ENCODE data around the gene CDK5RAP1. TPM values are rescaled to one million over a fixed set of nuclear protein-coding genes. Genes with fewer than 3 reads are reported as not detected.

The CDK5RAP1 gene
- total RNA-seq, 1 donor from 2014 or later = 58.3 TPM

DNA sequence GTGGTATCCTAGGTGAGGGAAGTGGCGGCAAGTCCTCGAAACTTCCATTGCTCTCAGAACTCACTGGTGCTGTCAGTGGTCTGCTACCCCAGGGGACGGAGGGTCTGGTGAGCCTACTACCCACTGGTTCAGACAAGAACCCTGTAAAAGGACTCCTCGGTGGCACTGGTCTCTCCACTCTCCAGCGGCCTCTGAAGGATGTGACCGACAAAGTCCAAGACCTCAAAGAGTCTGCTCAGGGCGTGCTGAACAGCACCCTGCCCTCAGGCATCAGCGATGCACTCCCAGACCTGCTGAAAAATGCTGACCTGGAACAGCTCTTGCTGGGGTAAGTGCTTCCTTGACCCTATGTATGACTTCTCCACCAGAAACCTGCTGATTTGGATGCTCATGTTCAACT lies 51.8 kb downstream of the CDK5RAP1 start:
- H3K4me1 Mint-ChIP-seq (ENCODE audit: unreplicated experiment) = peaks cover 7% of the 10 kb centered on the region
- TF ChIP-seq, protein P1, sequence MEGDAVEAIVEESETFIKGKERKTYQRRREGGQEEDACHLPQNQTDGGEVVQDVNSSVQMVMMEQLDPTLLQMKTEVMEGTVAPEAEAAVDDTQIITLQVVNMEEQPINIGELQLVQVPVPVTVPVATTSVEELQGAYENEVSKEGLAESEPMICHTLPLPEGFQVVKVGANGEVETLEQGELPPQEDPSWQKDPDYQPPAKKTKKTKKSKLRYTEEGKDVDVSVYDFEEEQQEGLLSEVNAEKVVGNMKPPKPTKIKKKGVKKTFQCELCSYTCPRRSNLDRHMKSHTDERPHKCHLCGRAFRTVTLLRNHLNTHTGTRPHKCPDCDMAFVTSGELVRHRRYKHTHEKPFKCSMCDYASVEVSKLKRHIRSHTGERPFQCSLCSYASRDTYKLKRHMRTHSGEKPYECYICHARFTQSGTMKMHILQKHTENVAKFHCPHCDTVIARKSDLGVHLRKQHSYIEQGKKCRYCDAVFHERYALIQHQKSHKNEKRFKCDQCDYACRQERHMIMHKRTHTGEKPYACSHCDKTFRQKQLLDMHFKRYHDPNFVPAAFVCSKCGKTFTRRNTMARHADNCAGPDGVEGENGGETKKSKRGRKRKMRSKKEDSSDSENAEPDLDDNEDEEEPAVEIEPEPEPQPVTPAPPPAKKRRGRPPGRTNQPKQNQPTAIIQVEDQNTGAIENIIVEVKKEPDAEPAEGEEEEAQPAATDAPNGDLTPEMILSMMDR (conservative IDR thresholded peaks at IDR 0.05) = no peak
- H3K27me3 Mint-ChIP-seq = no peaks in the 10 kb centered on the region
- no peak for DNase-seq (ENCODE audit: extremely low spot score, unreplicated experiment)
- no peak overlapping the region for H3K27ac Mint-ChIP-seq
- no peak overlapping the region for H3K4me3 Mint-ChIP-seq
- peaks cover 11% of the 10 kb centered on the region for H3K36me3 Mint-ChIP-seq
- no peaks in the 10 kb centered on the region for H3K9me3 Mint-ChIP-seq

DNA sequence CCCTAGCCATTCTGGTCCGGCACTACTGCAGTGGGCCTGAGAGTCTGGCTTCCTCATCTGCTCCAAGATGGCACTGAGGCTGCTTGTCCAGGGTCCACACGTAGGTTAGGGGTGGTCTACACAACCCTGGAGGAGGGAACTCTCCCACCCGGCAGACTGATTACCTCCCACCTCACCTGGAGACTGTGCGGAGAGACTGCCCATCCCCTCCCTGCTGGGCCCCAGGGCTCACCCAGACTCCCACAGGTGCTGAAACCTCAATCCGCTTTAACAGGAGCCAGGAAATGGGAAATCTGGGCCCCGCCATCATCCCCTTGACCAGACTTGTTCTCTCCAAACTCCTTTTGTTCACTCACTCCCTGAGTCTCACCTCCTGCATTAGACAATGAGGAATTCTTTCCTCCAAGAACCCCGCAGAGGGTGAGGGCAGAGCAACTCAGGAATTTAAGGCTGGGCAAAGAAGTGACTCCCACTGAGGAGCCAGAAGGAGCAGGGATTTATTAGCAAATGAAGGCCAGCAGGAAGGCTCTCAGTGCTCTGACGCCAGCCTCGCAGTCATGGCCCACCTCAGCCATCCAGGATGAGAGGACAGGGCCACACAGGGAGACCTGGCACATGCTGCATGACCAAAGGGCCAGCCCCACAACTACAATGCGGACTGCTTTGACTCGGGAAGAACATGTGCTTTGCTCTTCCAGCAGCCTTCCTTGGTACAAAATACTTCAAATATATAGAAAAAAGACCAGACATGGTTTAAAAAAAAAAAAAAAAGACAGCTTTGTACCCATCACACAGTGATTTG lies 53.0 kb downstream of the CDK5RAP1 start:
- peaks cover 7% of the 10 kb centered on the region for H3K4me1 Mint-ChIP-seq (ENCODE audit: unreplicated experiment)
- DNase-seq (ENCODE audit: extremely low spot score, unreplicated experiment) = no peak
- no peaks in the 10 kb centered on the region for H3K9me3 Mint-ChIP-seq
- H3K27ac Mint-ChIP-seq = no peak overlapping the region
- H3K27me3 Mint-ChIP-seq = no peaks in the 10 kb centered on the region
- H3K36me3 Mint-ChIP-seq = peaks cover 11% of the 10 kb centered on the region
- TF ChIP-seq, protein P1 (conservative IDR thresholded peaks at IDR 0.05) = no peak
- no peak overlapping the region for H3K4me3 Mint-ChIP-seq

DNA sequence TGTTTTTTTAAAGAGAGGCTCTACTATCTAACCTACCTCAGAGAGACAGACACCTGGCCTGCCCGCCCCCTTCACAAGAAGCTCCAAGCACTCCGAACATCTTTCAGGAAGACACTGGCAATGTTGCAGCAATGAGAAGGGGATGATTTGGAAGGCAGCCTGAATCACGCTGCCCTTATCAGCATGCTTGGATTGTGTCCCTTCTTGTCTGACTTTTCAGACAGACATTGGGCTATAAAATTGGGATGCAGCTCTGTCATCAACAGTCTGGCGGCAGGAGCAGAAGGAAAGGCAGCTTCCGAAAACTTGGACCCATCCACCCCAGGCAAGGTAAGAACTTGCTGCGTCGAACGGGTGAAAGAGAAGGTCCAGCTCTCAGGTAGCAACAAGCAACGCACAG lies 56.0 kb downstream of the CDK5RAP1 start:
- DNase-seq (ENCODE audit: extremely low spot score, unreplicated experiment) = no peak
- Mint-ChIP-seq H3K4me3 (no peak overlapping the region), H3K27me3 (no peaks in the 10 kb centered on the region), H3K4me1 (ENCODE audit: unreplicated experiment) (no peaks in the 10 kb centered on the region), H3K9me3 (no peaks in the 10 kb centered on the region), H3K27ac (no peak overlapping the region), H3K36me3 (peaks cover 8% of the 10 kb centered on the region)
- TF ChIP-seq, protein P1 (conservative IDR thresholded peaks at IDR 0.05) = no peak

DNA sequence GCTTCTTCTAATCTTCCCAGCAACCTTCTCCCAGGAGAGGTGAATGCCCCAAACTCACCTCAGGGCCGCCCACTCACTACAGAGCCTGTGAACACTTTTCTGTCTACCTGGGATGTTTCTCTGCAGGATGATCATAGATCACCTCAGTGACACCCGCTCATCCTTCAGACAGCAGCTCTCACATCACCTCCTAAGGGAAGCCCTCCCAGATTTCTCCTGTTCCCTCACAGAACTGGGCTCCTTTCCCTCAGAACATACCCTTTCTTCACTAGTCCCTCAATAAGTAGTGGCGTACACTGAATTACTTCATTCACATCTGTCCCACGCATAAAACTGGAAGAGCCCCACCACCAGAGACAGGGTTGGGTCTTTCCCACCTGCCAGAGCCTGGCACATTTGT lies 57.8 kb downstream of the CDK5RAP1 start:
- no peak overlapping the region for H3K4me3 Mint-ChIP-seq
- TF ChIP-seq, protein P1 (conservative IDR thresholded peaks at IDR 0.05) = no peak
- H3K4me1 Mint-ChIP-seq (ENCODE audit: unreplicated experiment) = no peaks in the 10 kb centered on the region
- H3K9me3 Mint-ChIP-seq = no peaks in the 10 kb centered on the region
- no peak overlapping the region for H3K27ac Mint-ChIP-seq
- no peaks in the 10 kb centered on the region for H3K36me3 Mint-ChIP-seq
- no peaks in the 10 kb centered on the region for H3K27me3 Mint-ChIP-seq
- DNase-seq (ENCODE audit: extremely low spot score, unreplicated experiment) = no peak

DNA sequence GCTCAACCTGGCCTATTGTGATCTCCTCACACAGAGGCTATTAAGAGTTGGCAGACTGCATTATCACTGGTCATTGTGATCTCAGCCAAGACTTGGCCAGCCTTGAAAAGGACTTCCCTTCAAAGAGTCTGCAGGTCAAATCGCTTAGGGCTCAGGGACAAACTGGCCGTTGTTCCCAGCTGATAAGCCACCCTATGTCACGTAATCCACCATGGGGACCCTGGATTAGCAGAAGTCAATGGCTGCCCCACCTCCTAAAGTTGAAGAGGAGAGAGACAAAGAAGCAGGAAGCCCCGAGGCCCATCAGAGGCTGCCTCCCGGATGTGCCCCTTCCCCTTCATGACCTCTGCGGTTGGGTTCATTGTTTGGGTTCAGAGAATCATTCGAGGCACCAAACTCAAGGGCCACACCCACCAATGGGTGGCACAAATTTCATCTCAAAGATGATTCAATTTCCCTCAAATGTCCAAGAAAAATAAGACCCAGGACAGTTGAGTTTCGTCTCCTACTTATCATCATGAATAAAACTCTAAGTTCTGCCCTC lies 61.7 kb downstream of the CDK5RAP1 start:
- no peaks in the 10 kb centered on the region for H3K9me3 Mint-ChIP-seq
- no peak overlapping the region for H3K27ac Mint-ChIP-seq
- no peaks in the 10 kb centered on the region for H3K27me3 Mint-ChIP-seq
- no peaks in the 10 kb centered on the region for H3K4me1 Mint-ChIP-seq (ENCODE audit: unreplicated experiment)
- no peak for DNase-seq (ENCODE audit: extremely low spot score, unreplicated experiment)
- no peak overlapping the region for H3K4me3 Mint-ChIP-seq
- no peaks in the 10 kb centered on the region for H3K36me3 Mint-ChIP-seq
- TF ChIP-seq, protein P1 (conservative IDR thresholded peaks at IDR 0.05) = no peak

All from type B pancreatic cell (in vitro differentiated cells).